Neural crest cell (in vitro differentiated cells): ENCODE data around the gene EDC3. TPM values are rescaled to one million over a fixed set of nuclear protein-coding genes. Genes with fewer than 3 reads are reported as not detected.

Source experiments
- DNase-seq: peaks from one replicate; pipeline ENCODE4 v3.0.0; 2021; ENCODE audit warnings: low read depth, mixed read lengths, low spot score
- H3K27ac Mint-ChIP-seq: one replicate; pipeline ENCODE4 v1.8.0; 2021; ENCODE audit warnings: mild to moderate bottlenecking, mixed read lengths; ENCODE audit not compliant: unreplicated experiment
- H3K27me3 Mint-ChIP-seq: 2 replicates; pipeline ENCODE4 v1.8.0; 2021; ENCODE audit warnings: low read depth, mild to moderate bottlenecking, mixed read lengths
- H3K36me3 Mint-ChIP-seq: 2 replicates; pipeline ENCODE4 v1.8.0; 2021; ENCODE audit warnings: low read depth, mild to moderate bottlenecking, mixed read lengths
- H3K4me1 Mint-ChIP-seq: 2 replicates; pipeline ENCODE4 v1.8.0; 2021; ENCODE audit warnings: mixed read lengths
- H3K4me3 Mint-ChIP-seq: one replicate; pipeline ENCODE4 v1.8.0; 2021; ENCODE audit warnings: mild to moderate bottlenecking, mixed read lengths
- H3K9me3 Mint-ChIP-seq: 2 replicates; pipeline ENCODE4 v1.8.0; 2021; ENCODE audit warnings: mixed read lengths
- CTCF ChIP-seq: fragments of 200-600 bp; sonication (generic); conservative IDR thresholded peaks from 2 replicates; pipeline ENCODE4 v1.5.0; 2021; ENCODE audit warnings: antibody characterized with exemption, mild to moderate bottlenecking
- total RNA-seq: library from RNA; stranded (reverse); gene quantifications from 2 replicates; pipeline ENCODE4 v1.2.1, GENCODE V29; 2021

EDC3 gene
- total RNA-seq, 1 donor from 2014 or later: 69.8 TPM

DNA sequence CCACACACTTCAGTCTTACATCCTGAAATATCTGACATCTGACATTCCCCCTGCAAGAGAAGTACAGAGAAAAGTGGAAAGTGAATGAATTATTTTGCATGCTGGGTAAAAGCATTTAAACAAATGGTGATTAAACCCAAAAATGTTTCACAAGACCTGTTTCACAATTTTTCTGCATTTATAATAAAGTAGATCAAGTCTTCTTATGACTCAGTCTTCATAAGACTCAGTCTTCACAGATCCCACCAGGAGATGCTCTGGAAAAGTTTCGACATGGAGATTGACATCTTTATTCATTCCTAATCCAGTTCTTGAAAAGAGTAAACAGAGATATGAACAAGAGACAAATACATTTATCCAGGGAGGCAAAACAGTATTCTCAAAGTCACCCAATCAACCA lies 13.2 kb upstream of the EDC3 start:
- Mint-ChIP-seq H3K9me3 (no peaks in the 10 kb centered on the region), H3K4me3 (no peak overlapping the region), H3K27me3 (peaks cover 82% of the 10 kb centered on the region), H3K36me3 (no peaks in the 10 kb centered on the region), H3K4me1 (no peaks in the 10 kb centered on the region), H3K27ac (no peak overlapping the region)
- no peak for TF ChIP-seq CTCF
- DNase-seq: no peak

GRCh38 chr15:74696808-74697207 lies 984 bp upstream of the EDC3 start:
- H3K36me3 Mint-ChIP-seq: no peaks in the 10 kb centered on the region
- no peaks in the 10 kb centered on the region for H3K9me3 Mint-ChIP-seq
- peak overlapping the region; percentile 100 for H3K4me3 Mint-ChIP-seq
- H3K27me3 Mint-ChIP-seq: peaks cover 42% of the 10 kb centered on the region
- TF ChIP-seq CTCF: no peak
- peaks cover 29% of the 10 kb centered on the region for H3K4me1 Mint-ChIP-seq
- DNase-seq: no peak
- H3K27ac Mint-ChIP-seq: no peak overlapping the region

- no peak for TF ChIP-seq CTCF
- Mint-ChIP-seq H3K27ac (peak overlapping the region; percentile 100), H3K27me3 (peaks cover 37% of the 10 kb centered on the region), H3K4me3 (peak overlapping the region; percentile 100), H3K36me3 (no peaks in the 10 kb centered on the region), H3K4me1 (peaks cover 29% of the 10 kb centered on the region), H3K9me3 (no peaks in the 10 kb centered on the region)
- DNase-seq: no peak
Observed at GRCh38 chr15:74696398-74696729, 540 bp upstream of the EDC3 start.

GRCh38 chr15:74692327-74692726 lies 3.5 kb downstream of the EDC3 start:
- TF ChIP-seq CTCF: no peak
- H3K27ac Mint-ChIP-seq: no peak overlapping the region
- peak overlapping the region; percentile 14 for H3K4me3 Mint-ChIP-seq

DNA sequence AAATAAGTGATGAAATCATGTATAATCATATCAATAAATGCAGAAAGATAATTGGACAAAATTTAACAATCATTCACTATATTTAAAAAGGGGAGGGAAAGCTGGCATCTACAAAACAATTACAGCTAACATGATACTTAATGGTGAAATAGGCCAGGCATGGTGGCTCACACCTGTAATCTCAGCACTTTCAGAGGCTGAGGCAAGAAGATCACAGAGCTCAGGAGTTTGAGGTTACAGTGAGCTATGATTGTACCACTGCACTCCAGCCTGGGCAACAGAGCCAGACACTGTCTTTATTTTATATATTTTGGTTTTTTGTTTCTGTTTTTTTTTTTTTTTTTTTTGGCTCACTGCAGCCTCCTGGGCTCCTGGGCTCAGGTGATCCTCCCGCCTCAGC lies 12.1 kb downstream of the EDC3 start:
- no peak for TF ChIP-seq CTCF
- H3K27me3 Mint-ChIP-seq: no peaks in the 10 kb centered on the region

More at GRCh38 chr15:74692327-74692726, 3.5 kb downstream of the EDC3 start:
- H3K9me3 Mint-ChIP-seq: no peaks in the 10 kb centered on the region
- peaks cover 3% of the 10 kb centered on the region for H3K27me3 Mint-ChIP-seq
- H3K36me3 Mint-ChIP-seq: no peaks in the 10 kb centered on the region
- no peak for DNase-seq
- peaks cover 29% of the 10 kb centered on the region for H3K4me1 Mint-ChIP-seq

DNA sequence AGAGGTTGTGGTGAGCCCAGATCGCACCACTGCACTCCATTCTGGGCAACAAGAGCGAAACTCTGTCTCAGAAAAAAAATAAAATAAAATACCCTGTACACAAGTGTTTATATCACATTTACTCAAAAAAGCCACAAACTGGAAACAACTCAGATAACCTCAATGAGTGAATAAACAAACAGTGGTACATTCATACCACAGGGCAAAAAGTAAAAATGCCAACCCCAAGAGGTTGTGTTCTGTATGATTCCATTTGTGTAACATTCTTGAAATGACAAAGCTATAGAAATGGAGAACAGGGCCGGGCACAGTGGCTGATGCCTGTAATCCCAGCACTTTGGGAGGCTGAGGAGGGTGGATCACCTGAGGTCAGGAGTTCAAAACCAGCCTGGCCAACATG lies 12.9 kb downstream of the EDC3 start:
- DNase-seq: no peak
- Mint-ChIP-seq H3K36me3 (peaks cover 15% of the 10 kb centered on the region), H3K4me3 (no peak overlapping the region), H3K4me1 (no peaks in the 10 kb centered on the region), H3K27me3 (no peaks in the 10 kb centered on the region), H3K9me3 (no peaks in the 10 kb centered on the region), H3K27ac (no peak overlapping the region)
- TF ChIP-seq CTCF: no peak

More for the DNA sequence above, 12.1 kb downstream of the EDC3 start:
- no peak for DNase-seq
- Mint-ChIP-seq H3K4me3 (no peak overlapping the region), H3K27ac (no peak overlapping the region), H3K9me3 (no peaks in the 10 kb centered on the region), H3K4me1 (no peaks in the 10 kb centered on the region), H3K36me3 (peaks cover 15% of the 10 kb centered on the region)
